22Rv1 (cell line): ENCODE results near the gene FAM120A.

Experiments used
- H3K27ac ChIP-seq: fragments of 450-650 bp; 2 replicates; pipeline ENCODE4 v1.5.1; 2017
- ZFX ChIP-seq: fragments of 450-650 bp; IDR thresholded peaks from 2 replicates; pipeline ENCODE4 v1.6.1; 2017; ENCODE audit warnings: antibody characterized with exemption, borderline replicate concordance
- TF ChIP-seq, protein P1 (sequence below): fragments of 450-650 bp; IDR thresholded peaks from 2 replicates; pipeline ENCODE4 v1.5.1; 2017; ENCODE audit warnings: mild to moderate bottlenecking

FAM120A gene

DNA sequence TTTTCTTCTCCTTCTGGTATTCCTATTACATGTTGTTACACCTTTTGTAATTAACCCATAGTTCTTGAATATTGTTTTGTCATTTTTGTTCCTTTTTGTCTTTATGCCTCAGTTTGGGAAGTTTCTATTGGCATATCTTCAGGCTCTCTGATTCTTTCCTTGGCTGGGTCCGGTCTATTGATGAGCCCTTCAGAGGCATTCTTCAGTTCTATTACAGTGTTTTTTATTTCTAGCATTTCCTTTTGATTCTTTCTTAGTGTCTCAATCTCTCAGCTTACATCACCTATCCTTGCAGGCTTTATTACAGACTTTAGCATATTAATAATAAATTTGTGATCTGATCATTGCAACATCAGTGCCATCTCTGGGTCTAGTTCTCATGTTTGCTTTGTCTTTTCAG lies 158.7 kb downstream of the FAM120A start:
- H3K27ac ChIP-seq: no peak overlapping the region
- TF ChIP-seq, protein P1, sequence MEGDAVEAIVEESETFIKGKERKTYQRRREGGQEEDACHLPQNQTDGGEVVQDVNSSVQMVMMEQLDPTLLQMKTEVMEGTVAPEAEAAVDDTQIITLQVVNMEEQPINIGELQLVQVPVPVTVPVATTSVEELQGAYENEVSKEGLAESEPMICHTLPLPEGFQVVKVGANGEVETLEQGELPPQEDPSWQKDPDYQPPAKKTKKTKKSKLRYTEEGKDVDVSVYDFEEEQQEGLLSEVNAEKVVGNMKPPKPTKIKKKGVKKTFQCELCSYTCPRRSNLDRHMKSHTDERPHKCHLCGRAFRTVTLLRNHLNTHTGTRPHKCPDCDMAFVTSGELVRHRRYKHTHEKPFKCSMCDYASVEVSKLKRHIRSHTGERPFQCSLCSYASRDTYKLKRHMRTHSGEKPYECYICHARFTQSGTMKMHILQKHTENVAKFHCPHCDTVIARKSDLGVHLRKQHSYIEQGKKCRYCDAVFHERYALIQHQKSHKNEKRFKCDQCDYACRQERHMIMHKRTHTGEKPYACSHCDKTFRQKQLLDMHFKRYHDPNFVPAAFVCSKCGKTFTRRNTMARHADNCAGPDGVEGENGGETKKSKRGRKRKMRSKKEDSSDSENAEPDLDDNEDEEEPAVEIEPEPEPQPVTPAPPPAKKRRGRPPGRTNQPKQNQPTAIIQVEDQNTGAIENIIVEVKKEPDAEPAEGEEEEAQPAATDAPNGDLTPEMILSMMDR: no peak
- no peak for TF ChIP-seq ZFX

DNA sequence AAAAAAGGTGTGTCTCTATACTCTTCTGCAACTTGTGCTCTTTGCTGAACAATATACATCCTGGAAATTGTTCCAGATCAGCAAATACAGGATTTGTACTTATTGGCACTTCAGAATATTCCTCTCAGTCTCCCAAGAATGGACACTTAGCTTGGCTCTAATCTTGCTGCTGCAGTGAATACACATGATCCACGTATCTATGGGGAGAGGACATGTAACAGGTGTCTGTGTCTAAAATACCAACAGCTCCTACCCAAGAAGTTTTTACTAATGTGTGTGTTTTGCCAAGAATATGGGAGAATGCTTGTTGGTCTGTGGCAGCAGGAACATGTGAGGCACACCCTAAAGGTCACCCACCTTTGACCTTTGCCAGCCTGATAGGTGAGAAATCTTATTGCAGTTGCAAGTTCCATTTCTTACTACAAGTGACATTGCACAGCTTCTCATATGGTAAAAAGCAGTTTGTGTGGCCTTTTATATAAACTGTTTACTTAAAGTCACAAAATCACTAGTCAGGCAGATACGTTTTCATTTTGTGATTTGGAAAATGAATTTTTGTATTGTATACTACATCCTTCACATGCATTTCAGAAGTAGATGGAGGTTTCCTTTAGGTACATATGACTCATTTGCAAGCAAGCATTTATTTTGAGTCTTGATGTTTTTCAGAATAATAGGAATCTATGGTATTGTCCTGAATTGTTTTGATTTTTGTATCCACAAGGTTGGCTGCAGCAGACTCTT lies 160.7 kb downstream of the FAM120A start:
- no peak for TF ChIP-seq ZFX
- TF ChIP-seq, protein P1: no peak
- H3K27ac ChIP-seq: no peak overlapping the region

DNA sequence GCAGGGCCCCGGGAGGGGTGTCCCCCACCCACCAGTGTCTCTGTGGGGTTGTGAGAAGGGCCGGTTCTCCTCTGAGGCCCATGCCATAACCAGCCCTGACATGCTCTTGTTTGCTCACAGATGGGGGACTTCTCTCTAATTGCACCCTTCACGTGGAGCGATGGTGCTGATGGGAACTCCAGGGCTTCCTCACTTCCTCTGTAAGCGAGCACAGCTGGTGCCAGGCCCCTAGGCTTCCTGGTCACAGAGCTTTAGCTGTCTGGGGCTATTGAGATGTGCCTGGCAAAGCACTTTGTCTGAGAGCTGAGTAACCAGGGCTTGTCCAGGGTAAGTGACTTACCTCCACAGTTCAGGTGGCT lies 161.3 kb downstream of the FAM120A start:
- no peak for TF ChIP-seq ZFX
- TF ChIP-seq, protein P1: no peak
- no peak overlapping the region for H3K27ac ChIP-seq

DNA sequence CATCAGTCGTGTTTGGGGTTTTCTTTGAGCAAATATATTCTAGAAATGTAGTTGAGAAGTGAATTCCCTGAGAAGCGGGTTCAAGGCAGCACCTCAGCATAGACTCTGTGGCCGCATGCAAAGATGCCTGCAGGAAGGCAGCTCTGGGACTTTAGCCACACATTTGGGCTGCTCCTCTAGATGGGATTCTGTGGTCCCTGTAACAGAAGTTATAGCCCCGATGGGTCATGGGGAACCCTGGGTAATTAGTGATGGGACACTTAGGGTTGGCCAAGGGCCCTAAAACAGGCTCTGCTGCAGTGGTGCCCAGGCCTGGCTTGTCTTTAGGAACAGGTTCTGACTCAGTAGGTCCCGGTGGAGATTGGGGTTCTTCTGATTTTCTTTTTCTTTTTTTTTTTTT lies 161.7 kb downstream of the FAM120A start:
- no peak for TF ChIP-seq ZFX
- TF ChIP-seq, protein P1: no peak
- H3K27ac ChIP-seq: no peak overlapping the region

DNA sequence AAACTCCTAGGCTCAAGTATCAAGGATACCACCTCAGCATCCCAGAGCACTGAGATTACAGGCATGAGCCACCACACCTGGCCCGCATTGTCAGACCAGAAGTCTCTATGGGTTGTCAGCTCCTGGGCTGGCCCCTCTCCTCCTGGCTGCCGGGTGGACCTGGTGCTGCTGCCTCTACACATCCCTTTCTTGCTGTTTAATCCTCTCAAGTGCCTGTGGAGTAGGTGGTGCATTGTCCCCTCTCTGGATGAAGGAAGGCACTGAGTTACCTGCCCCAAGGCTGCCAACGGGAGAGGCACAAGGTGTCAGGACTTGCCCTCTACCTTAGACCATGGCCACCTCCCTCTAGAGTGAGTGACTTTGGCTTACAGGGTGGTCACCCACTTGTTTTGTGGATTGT lies 162.3 kb downstream of the FAM120A start:
- TF ChIP-seq, protein P1: no peak
- no peak for TF ChIP-seq ZFX
- no peak overlapping the region for H3K27ac ChIP-seq

DNA sequence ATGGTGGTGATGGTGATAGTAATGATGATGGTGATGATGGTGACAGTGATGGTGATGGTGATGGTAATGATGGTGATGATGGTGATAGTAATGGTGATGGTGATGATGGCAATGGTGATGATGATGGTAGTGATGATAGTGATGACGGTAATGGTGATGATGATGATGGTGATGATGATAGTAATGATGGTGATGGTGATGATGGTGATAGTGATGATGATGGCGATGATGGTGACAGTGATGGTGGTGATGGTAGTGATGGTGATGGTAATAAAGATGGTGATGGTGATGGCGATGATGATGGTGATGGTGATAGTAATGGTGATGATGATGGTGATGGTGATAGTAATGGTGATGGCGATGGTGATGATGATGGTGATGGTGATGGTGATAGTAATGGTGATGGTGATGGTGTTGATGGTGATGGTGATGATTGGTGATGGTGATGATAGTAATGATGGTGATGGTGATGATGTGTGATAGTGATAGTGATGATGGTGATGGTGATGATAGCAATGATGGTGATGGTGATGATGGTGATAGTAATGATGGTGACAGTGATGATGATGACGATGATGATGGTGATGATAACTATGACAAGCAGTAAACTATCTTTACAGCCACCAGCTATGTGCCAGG lies 163.5 kb downstream of the FAM120A start:
- no peak overlapping the region for H3K27ac ChIP-seq
- no peak for TF ChIP-seq ZFX
- TF ChIP-seq, protein P1: no peak
